Measurements from ENCODE around the gene LILRB4.
"Not testable (repeated sequence)": the region's sequence is repeated elsewhere in the genome, so short reads cannot be mapped to it uniquely, and the experiment has no call there.

LILRB4 gene

DNA sequence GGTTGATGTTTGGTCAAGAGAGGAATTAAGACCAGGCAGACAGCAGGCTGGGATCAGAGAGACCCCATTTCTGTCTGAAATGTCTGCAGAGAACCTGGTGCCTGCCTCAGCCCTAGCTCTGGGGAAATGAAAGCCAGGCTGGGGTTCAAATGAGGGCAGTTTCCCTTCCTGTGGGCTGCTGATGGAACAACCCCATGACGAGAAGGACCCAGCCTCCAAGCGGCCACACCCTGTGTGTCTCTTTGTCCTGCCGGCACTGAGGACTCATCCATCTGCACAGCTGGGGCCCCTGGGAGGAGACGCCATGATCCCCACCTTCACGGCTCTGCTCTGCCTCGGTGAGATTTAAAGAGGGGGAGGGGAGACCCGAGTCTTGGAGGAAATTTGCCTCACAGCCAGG lies at the start of gene LILRB4:
TSS of gene LILRB4 (plus strand) at position 256 of the 400 bp plus-strand sequence. CDS start at position 305, 49 bp downstream.
- no peak for DNase-seq (ENCODE audit: low spot score)

DNA sequence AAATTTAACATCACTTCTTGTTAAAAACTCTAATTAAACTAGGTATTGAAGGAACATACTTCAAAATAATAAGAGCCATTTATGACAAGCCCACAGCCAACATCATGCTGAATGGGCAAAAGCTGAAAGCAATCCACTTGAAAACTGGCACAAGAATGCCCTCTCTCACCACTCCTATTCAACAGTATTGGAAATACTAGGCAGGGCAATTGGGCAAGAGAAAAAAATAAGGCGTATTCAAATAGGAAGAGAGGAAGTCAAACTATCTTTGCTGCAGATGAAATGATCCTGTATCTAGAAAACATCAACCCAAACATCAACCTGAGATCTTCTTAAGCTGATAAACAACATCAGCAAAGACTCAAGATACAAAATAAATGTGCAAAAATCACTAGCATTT lies 48.1 kb upstream of the LILRB4 start:
- DNase-seq (ENCODE audit: low spot score), result no peak

GRCh38 chr19:54616057-54616456 lies 46.7 kb upstream of the LILRB4 start:
- no peak for DNase-seq (ENCODE audit: low spot score)

- DNase-seq (ENCODE audit: low spot score), result no peak
These were observed 45.8 kb upstream of the LILRB4 start for GRCh38 chr19:54616821-54617560.

GRCh38 chr19:54620464-54620863 lies 42.3 kb upstream of the LILRB4 start:
- DNase-seq (ENCODE audit: low spot score), result no peak

- DNase-seq (ENCODE audit: low spot score), result no peak
These were observed 40.4 kb upstream of the LILRB4 start for GRCh38 chr19:54622431-54622830.

GRCh38 chr19:54624234-54624633 lies 38.6 kb upstream of the LILRB4 start:
- not testable (repeated sequence) for DNase-seq (ENCODE audit: low spot score)

GRCh38 chr19:54624934-54625730 lies 37.7 kb upstream of the LILRB4 start:
- not testable (repeated sequence) for DNase-seq (ENCODE audit: low spot score)

- DNase-seq (ENCODE audit: low spot score), result no peak
These were observed 36.0 kb upstream of the LILRB4 start for GRCh38 chr19:54626757-54627156.

DNA sequence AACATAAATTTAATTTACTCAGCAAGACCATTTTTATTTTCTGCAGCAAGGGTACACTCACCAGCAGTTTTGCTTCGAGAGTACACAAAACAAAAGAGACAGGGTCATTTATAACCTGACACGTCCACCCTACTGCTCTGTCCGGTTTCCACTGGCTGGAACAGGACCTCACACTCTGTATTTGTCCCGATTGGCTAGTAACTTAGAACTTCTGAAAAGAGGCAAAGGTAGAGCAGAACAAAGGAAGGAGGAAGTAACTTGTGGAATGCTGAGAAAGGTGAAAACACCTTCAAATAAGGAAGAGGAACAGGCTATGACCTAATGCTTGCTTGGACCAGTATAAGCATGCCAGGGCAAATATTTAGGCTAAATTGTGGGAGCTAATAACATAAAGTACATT lies 34.9 kb upstream of the LILRB4 start:
- DNase-seq (ENCODE audit: low spot score), result not testable (repeated sequence)

GRCh38 chr19:54630262-54630661 lies 32.5 kb upstream of the LILRB4 start, which contains the start of gene LILRB1:
Gene LILRB1 (plus strand): TSS chr19:54630484. CDS start chr19:54631074, 590 bp downstream.
- not testable (repeated sequence) for DNase-seq (ENCODE audit: low spot score)

DNA sequence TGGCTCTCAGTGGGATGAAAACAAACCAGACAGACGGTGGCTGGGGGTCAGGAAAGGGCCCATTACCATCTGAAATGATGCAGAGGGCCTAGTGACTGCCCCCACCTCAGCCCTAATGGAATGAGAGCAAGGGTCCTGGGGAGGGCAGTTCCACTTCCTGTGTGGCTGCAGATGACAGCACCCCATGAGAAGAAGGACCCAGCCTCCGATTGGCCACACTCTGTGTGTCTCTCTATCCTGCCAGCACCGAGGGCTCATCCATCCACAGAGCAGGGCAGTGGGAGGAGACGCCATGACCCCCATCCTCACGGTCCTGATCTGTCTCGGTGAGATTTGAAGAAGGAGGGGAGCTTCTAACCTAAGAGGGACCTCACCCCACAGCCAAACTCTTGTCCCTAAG lies 32.0 kb upstream of the LILRB4 start:
- DNase-seq (ENCODE audit: low spot score), result no peak

DNA sequence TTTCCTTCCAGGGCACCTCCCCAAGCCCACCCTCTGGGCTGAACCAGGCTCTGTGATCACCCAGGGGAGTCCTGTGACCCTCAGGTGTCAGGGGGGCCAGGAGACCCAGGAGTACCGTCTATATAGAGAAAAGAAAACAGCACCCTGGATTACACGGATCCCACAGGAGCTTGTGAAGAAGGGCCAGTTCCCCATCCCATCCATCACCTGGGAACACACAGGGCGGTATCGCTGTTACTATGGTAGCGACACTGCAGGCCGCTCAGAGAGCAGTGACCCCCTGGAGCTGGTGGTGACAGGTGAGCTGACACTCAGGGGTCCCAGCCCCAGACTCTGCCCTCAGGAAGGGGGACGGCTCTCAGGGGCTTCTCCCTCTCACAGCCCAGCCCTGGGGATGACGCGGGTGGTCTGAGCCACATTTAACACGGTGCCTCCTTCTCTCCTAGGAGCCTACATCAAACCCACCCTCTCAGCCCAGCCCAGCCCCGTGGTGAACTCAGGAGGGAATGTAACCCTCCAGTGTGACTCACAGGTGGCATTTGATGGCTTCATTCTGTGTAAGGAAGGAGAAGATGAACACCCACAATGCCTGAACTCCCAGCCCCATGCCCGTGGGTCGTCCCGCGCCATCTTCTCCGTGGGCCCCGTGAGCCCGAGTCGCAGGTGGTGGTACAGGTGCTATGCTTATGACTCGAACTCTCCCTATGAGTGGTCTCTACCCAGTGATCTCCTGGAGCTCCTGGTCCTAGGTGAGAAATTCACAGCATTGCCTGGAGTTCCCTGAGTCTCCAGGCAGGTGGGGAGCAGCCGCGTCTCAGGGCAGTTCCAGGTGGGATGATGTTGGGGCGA lies 31.1 kb upstream of the LILRB4 start:
- DNase-seq (ENCODE audit: low spot score), result not testable (repeated sequence)

- not testable (repeated sequence) for DNase-seq (ENCODE audit: low spot score)
These were observed 30.3 kb upstream of the LILRB4 start for GRCh38 chr19:54632517-54632916.

GRCh38 chr19:54633401-54633800 lies 29.4 kb upstream of the LILRB4 start:
- no peak for DNase-seq (ENCODE audit: low spot score)

DNA sequence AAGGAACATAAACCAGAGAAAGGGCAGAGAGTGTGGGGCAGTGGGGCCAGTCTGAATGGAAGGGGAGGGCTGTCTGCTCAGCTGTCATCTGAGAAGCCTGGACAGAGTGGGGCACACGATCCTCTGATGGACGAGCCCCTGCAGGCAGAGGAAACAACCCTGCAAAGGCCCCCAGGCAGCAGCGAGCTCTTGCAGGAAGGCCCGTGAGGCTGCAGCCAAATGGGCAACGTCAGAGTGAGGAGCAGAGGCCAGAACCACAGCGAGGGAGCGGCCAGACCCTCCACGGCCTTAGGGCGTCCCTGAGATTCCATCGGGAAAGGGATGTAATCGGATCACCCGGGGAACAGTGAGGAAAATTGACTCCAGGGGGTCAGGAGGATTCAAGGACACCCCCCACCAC lies 26.7 kb upstream of the LILRB4 start:
- DNase-seq (ENCODE audit: low spot score), result not testable (repeated sequence)

DNA sequence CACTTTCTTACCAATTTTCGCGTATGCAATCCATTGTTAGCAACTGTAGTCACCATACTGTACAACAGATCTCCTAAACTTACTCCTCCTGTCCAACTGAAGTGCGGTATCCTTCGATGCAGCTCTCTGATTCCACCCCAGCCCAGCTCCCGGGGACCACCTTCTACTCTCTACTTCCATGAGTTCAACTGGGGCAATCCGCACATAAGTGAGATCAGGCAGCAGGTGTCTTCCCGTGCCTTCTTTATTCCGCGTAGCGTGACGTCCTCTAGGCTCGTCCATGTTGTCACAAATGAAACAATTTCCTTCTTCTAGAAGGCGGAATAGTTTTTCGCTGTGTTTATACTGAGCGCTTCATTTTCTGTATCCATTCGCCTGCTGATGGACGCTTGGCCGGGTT lies 24.1 kb upstream of the LILRB4 start:
- no peak for DNase-seq (ENCODE audit: low spot score)

- DNase-seq (ENCODE audit: low spot score), result not testable (repeated sequence)
These were observed 19.8 kb upstream of the LILRB4 start for GRCh38 chr19:54642953-54643352.

GRCh38 chr19:54643583-54643982 lies 19.2 kb upstream of the LILRB4 start:
- not testable (repeated sequence) for DNase-seq (ENCODE audit: low spot score)

GRCh38 chr19:54644056-54644455 lies 18.7 kb upstream of the LILRB4 start:
- no peak for DNase-seq (ENCODE audit: low spot score)

DNA sequence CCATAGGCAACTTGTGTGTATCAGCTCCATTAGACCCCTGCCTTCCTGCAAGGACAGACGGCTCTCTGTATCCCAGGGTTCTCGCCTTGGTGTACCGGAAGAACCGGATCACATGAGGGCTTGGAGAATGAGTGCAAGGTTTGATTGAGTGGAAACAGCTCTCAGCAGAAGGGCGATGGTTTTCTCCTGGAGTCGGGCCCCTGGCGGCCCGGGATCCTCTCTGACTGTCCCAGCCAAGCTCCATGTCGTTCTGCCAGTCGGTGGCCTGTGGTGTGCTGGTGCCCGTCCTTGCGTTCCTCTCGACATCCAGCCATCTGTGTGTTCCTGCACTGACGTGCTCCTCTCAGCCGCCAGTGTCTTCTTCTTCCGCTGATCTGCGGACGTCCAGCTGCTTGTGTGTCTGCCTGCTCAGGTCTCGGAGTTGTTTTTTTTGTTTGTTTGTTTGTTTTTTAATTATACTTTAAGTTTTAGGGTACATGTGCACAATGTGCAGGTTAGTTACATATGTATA lies 16.4 kb upstream of the LILRB4 start:
- no peak for DNase-seq (ENCODE audit: low spot score)

GRCh38 chr19:54648129-54648528 lies 14.7 kb upstream of the LILRB4 start:
- no peak for DNase-seq (ENCODE audit: low spot score)
